Upper lobe of right lung (tissue), 1 donor: ENCODE results near the gene RPS6KL1. TPM values are rescaled to one million over a fixed set of nuclear protein-coding genes. Genes with fewer than 3 reads are reported as not detected.

ENCODE experiments used
- ATAC-seq: fragments of 200-7000 bp; cut with Tn5 transposase; one replicate; pipeline ENCODE4 v1.9.1; 2020; ENCODE audit warnings: mild to moderate bottlenecking, moderate library complexity
- DNase-seq: peaks from one replicate; pipeline ENCODE4 v3.0.0-alpha.2; 2020
- H3K27ac ChIP-seq: fragments of 200-600 bp; one replicate; pipeline ENCODE4 v1.8.0; 2022
- H3K27me3 ChIP-seq: fragments of 200-600 bp; one replicate; pipeline ENCODE4 v1.8.0; 2022; ENCODE audit warnings: mild to moderate bottlenecking
- H3K36me3 ChIP-seq: fragments of 200-600 bp; one replicate; pipeline ENCODE4 v1.8.0; 2022
- H3K4me1 ChIP-seq: fragments of 200-600 bp; one replicate; pipeline ENCODE4 v1.8.0; 2022
- H3K4me3 ChIP-seq: fragments of 200-600 bp; one replicate; pipeline ENCODE4 v1.8.0; 2022; ENCODE audit warnings: mild to moderate bottlenecking
- H3K9me3 ChIP-seq: fragments of 200-600 bp; one replicate; pipeline ENCODE4 v1.8.0; 2022
- CTCF ChIP-seq: fragments of 200-600 bp; IDR thresholded peaks from one replicate; pipeline ENCODE4 v1.8.0; 2022; ENCODE audit warnings: antibody characterized with exemption
- intact Hi-C: fragments of 100-400 bp; cut with DNase I; formaldehyde crosslinking; loops from one replicate; pipeline ENCODE4 v1.11.0; 2022
- total RNA-seq: library from RNA; stranded (reverse); fragmentation: NEBNext Ultra II Directional; extraction: Animal tissue kit (Norgen Biotek cat#: 25700); gene quantifications from one replicate; pipeline ENCODE4 v1.2.1, GENCODE V29; 2021
- donor health status: DM: no; HTN: yes; CAD: no; lungs with severe emphysema.

The RPS6KL1 gene
- total RNA-seq, 1 donor from 2014 or later = 5.1 TPM

GRCh38 chr14:74860899-74861733, 61.9 kb downstream of the RPS6KL1 start:
- intact Hi-C loops = no loop called here
- Histone ChIP-seq H3K4me3 (no peak overlapping the region), H3K27ac (no peak overlapping the region), H3K4me1 (no peaks in the 10 kb centered on the region), H3K36me3 (no peaks in the 10 kb centered on the region), H3K9me3 (no peaks in the 10 kb centered on the region), H3K27me3 (no peaks in the 10 kb centered on the region)
- DNase-seq (peak; percentile 93), ATAC-seq (peak; percentile 85)
- TF ChIP-seq CTCF = peak; percentile 90

- intact Hi-C loops = no loop called here
- Histone ChIP-seq H3K27ac (no peak overlapping the region), H3K36me3 (no peaks in the 10 kb centered on the region), H3K4me3 (no peak overlapping the region), H3K9me3 (no peaks in the 10 kb centered on the region), H3K27me3 (no peaks in the 10 kb centered on the region), H3K4me1 (no peaks in the 10 kb centered on the region)
- no peak for ATAC-seq
- DNase-seq = no peak
- TF ChIP-seq CTCF = no peak
Observed at GRCh38 chr14:74859757-74860552, 63.1 kb downstream of the RPS6KL1 start.

- Histone ChIP-seq H3K9me3 (no peaks in the 10 kb centered on the region), H3K4me1 (peaks cover 16% of the 10 kb centered on the region), H3K27ac (no peak overlapping the region), H3K4me3 (no peak overlapping the region), H3K27me3 (no peaks in the 10 kb centered on the region), H3K36me3 (no peaks in the 10 kb centered on the region)
- no peak for ATAC-seq
- intact Hi-C loops = no loop called here
- DNase-seq = no peak
- no peak for TF ChIP-seq CTCF
Observed at GRCh38 chr14:74858022-74858421, 65.0 kb downstream of the RPS6KL1 start.

GRCh38 chr14:74856366-74856765, 66.7 kb downstream of the RPS6KL1 start:
- intact Hi-C loops = no loop called here

GRCh38 chr14:74855945-74856344, 67.1 kb downstream of the RPS6KL1 start:
- H3K4me3 ChIP-seq = no peak overlapping the region
- no peak for TF ChIP-seq CTCF
- H3K4me1 ChIP-seq = peaks cover 18% of the 10 kb centered on the region
- intact Hi-C loops = no loop called here
- ATAC-seq (no peak), DNase-seq (no peak)
- H3K9me3 ChIP-seq = no peaks in the 10 kb centered on the region
- no peaks in the 10 kb centered on the region for H3K36me3 ChIP-seq
- H3K27ac ChIP-seq = no peak overlapping the region
- no peaks in the 10 kb centered on the region for H3K27me3 ChIP-seq

More at GRCh38 chr14:74856366-74856765, 66.7 kb downstream of the RPS6KL1 start:
- H3K36me3 ChIP-seq = no peaks in the 10 kb centered on the region
- peaks cover 18% of the 10 kb centered on the region for H3K4me1 ChIP-seq
- H3K27me3 ChIP-seq = no peaks in the 10 kb centered on the region
- no peak for ATAC-seq
- H3K27ac ChIP-seq = no peak overlapping the region
- no peak overlapping the region for H3K4me3 ChIP-seq
- no peak for TF ChIP-seq CTCF
- H3K9me3 ChIP-seq = no peaks in the 10 kb centered on the region
- DNase-seq = no peak
